Bronchial epithelial cell (primary cell): ENCODE data around the gene CLSTN1. TPM values are rescaled to one million over a fixed set of nuclear protein-coding genes. Genes with fewer than 3 reads are reported as not detected.
"Not testable (repeated sequence)": the region's sequence is repeated elsewhere in the genome, so short reads cannot be mapped to it uniquely, and the experiment has no call there.

Source experiments
- DNase-seq: peaks from one replicate; pipeline ENCODE4 v3.0.0-alpha.2; 2010; ENCODE audit warnings: low read depth
- FAIRE-seq: peaks from 2 replicates; lab custom pipeline; 2011; peaks lifted over from hg19 to GRCh38; lab: Jason Lieb, UNC
- H3K27me3 ChIP-seq: 2 replicates; pipeline ENCODE4 v1.5.1; 2011; ENCODE audit warnings: low read length; ENCODE audit not compliant: control insufficient read depth, insufficient read depth
- H3K36me3 ChIP-seq: 2 replicates; pipeline ENCODE4 v1.5.1; 2011; ENCODE audit warnings: low read length; ENCODE audit not compliant: control insufficient read depth, insufficient read depth
- H3K4me3 ChIP-seq: 2 replicates; pipeline ENCODE4 v1.5.1; 2011; ENCODE audit warnings: mild to moderate bottlenecking, low read depth, low read length, control low read depth
- CTCF ChIP-seq: IDR thresholded peaks from 2 replicates; pipeline ENCODE4 v1.5.1; 2011; ENCODE audit warnings: mild to moderate bottlenecking, moderate library complexity, low read length, control low read depth, inconsistent platforms; ENCODE audit not compliant: insufficient read depth, severe bottlenecking
- total RNA-seq: library from RNA; depleted of rRNA; stranded (reverse); fragments of >200 nt; gene quantifications from 2 replicates; pipeline ENCODE4 v1.2.1, GENCODE V29; 2014

CLSTN1 gene
- total RNA-seq, 1 donor from 2014 or later = 142 TPM

GRCh38 chr1:9715536-9716226 lies 108.1 kb downstream of the CLSTN1 start:
- Histone ChIP-seq H3K27me3 (no peaks in the 10 kb centered on the region), H3K36me3 (peaks cover 11% of the 10 kb centered on the region), H3K4me3 (no peak overlapping the region)
- FAIRE-seq (no peak), DNase-seq (no peak)
- TF ChIP-seq CTCF = no peak

- Histone ChIP-seq H3K27me3 (no peaks in the 10 kb centered on the region), H3K36me3 (peaks cover 10% of the 10 kb centered on the region), H3K4me3 (no peak overlapping the region)
- TF ChIP-seq CTCF = no peak
- FAIRE-seq = no peak
- no peak for DNase-seq
Observed at GRCh38 chr1:9714257-9714718, 109.5 kb downstream of the CLSTN1 start.

- not testable (repeated sequence) for H3K27me3 ChIP-seq, DNase-seq, H3K36me3 ChIP-seq, FAIRE-seq, H3K4me3 ChIP-seq
Observed at GRCh38 chr1:9712767-9713166, 111.0 kb downstream of the CLSTN1 start.

GRCh38 chr1:9711466-9712020 lies 112.2 kb downstream of the CLSTN1 start:
- no peak for TF ChIP-seq CTCF
- peaks cover 6% of the 10 kb centered on the region for H3K36me3 ChIP-seq
- DNase-seq = no peak
- H3K4me3 ChIP-seq = no peak overlapping the region
- FAIRE-seq = no peak
- no peaks in the 10 kb centered on the region for H3K27me3 ChIP-seq

GRCh38 chr1:9710037-9710436 lies 113.7 kb downstream of the CLSTN1 start:
- FAIRE-seq = no peak
- no peak for TF ChIP-seq CTCF

GRCh38 chr1:9706178-9706577 lies 117.6 kb downstream of the CLSTN1 start:
- no peaks in the 10 kb centered on the region for H3K27me3 ChIP-seq
- H3K36me3 ChIP-seq = peaks cover under 1% of the 10 kb centered on the region
- no peak for FAIRE-seq

More at GRCh38 chr1:9710037-9710436, 113.7 kb downstream of the CLSTN1 start:
- DNase-seq = no peak
- Histone ChIP-seq H3K27me3 (no peaks in the 10 kb centered on the region), H3K36me3 (peaks cover 2% of the 10 kb centered on the region), H3K4me3 (no peak overlapping the region)

More at GRCh38 chr1:9706178-9706577, 117.6 kb downstream of the CLSTN1 start:
- TF ChIP-seq CTCF = no peak
- no peak overlapping the region for H3K4me3 ChIP-seq
- DNase-seq = no peak
